Keratinocyte (primary cell): ENCODE data around the gene PLCZ1.

Source experiments
- EZH2 ChIP-seq: IDR thresholded peaks from one replicate; pipeline ENCODE4 v1.6.1; 2012; ENCODE audit warnings: inconsistent platforms, mild to moderate bottlenecking, low read length, moderate library complexity
- TF ChIP-seq, protein P1 (sequence below), 3 experiments: IDR thresholded peaks in 1 of 3; conservative IDR thresholded peaks in 1 of 3; optimal IDR thresholded peaks in 1 of 3; 2 replicates in 2 of 3; 3 replicates in 1 of 3; pipeline versions ENCODE3 to v1.5.1; 2011; ENCODE audit warnings: low read length in 3 of 3, mild to moderate bottlenecking in 3 of 3, moderate library complexity in 2 of 3, control low read depth in 1 of 3, inconsistent platforms in 1 of 3; ENCODE audit not compliant: insufficient read depth in 2 of 3; ENCODE audit errors: extremely low read depth in 1 of 3

- TF ChIP-seq, protein P1, sequence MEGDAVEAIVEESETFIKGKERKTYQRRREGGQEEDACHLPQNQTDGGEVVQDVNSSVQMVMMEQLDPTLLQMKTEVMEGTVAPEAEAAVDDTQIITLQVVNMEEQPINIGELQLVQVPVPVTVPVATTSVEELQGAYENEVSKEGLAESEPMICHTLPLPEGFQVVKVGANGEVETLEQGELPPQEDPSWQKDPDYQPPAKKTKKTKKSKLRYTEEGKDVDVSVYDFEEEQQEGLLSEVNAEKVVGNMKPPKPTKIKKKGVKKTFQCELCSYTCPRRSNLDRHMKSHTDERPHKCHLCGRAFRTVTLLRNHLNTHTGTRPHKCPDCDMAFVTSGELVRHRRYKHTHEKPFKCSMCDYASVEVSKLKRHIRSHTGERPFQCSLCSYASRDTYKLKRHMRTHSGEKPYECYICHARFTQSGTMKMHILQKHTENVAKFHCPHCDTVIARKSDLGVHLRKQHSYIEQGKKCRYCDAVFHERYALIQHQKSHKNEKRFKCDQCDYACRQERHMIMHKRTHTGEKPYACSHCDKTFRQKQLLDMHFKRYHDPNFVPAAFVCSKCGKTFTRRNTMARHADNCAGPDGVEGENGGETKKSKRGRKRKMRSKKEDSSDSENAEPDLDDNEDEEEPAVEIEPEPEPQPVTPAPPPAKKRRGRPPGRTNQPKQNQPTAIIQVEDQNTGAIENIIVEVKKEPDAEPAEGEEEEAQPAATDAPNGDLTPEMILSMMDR (optimal IDR thresholded peaks at IDR 0.05 in 1 of 3, IDR thresholded peaks at IDR 0.05 in 1 of 3, conservative IDR thresholded peaks at IDR 0.05 in 1 of 3; ENCODE audit: extremely low read depth in 1 of 3, insufficient read depth in 2 of 3, low read length in 3 of 3), result no peak
- TF ChIP-seq EZH2, result no peak
These were observed 54.3 kb downstream of the PLCZ1 start for GRCh38 chr12:18683327-18684013.
